NCI-H82 treated with DMSO at 0.1 percent for 48 hours (cell line): ENCODE results near the gene CCT5.

Experiments
- DNase-seq: peaks from one replicate; lab custom pipeline; 2025; ENCODE audit not compliant: unreplicated experiment; lab: John Stamatoyannopoulos, UW

CCT5 gene

GRCh38 chr5:10249948-10250805, at the start of gene CCT5:
Gene CCT5, plus strand, starts transcription at chr5:10250280. Its CDS starts 61 bp downstream, at chr5:10250341.
- DNase-seq = peak; percentile 87

GRCh38 chr5:10201223-10201868, 48.7 kb upstream of the CCT5 start:
- peak; percentile 52 for DNase-seq

- peak; percentile 80 for DNase-seq
Observed at GRCh38 chr5:10202089-10202910, 47.8 kb upstream of the CCT5 start.

GRCh38 chr5:10209004-10209403, 41.1 kb upstream of the CCT5 start:
- DNase-seq = no peak

- no peak for DNase-seq
Observed at GRCh38 chr5:10213316-10213715, 36.8 kb upstream of the CCT5 start.

GRCh38 chr5:10214041-10214440, 36.0 kb upstream of the CCT5 start:
- DNase-seq = no peak

GRCh38 chr5:10215366-10215765, 34.7 kb upstream of the CCT5 start:
- DNase-seq = no peak

- no peak for DNase-seq
Observed at GRCh38 chr5:10216107-10216506, 34.0 kb upstream of the CCT5 start.

- no peak for DNase-seq
Observed at GRCh38 chr5:10218658-10219057, 31.4 kb upstream of the CCT5 start.

- DNase-seq = no peak
Observed at GRCh38 chr5:10219068-10219467, 31.0 kb upstream of the CCT5 start.

GRCh38 chr5:10220248-10220647, 29.8 kb upstream of the CCT5 start:
- no peak for DNase-seq

GRCh38 chr5:10222326-10222725, 27.8 kb upstream of the CCT5 start:
- no peak for DNase-seq

- no peak for DNase-seq
Observed at GRCh38 chr5:10227379-10227778, 22.7 kb upstream of the CCT5 start.

GRCh38 chr5:10228288-10228687, 21.8 kb upstream of the CCT5 start:
- no peak for DNase-seq

- no peak for DNase-seq
Observed at GRCh38 chr5:10229306-10230048, 20.6 kb upstream of the CCT5 start.

- DNase-seq = no peak
Observed at GRCh38 chr5:10232386-10232785, 17.7 kb upstream of the CCT5 start.

- DNase-seq = no peak
Observed at GRCh38 chr5:10233011-10233410, 17.1 kb upstream of the CCT5 start.

GRCh38 chr5:10233505-10233904, 16.6 kb upstream of the CCT5 start:
- DNase-seq = peak; percentile 3

GRCh38 chr5:10235350-10235749, 14.7 kb upstream of the CCT5 start:
- no peak for DNase-seq

GRCh38 chr5:10243660-10244240, 6.3 kb upstream of the CCT5 start:
- no peak for DNase-seq
